Kidney glomerular epithelial cell (primary cell): ENCODE data around the gene BIRC3.
"Not testable (repeated sequence)": the region's sequence is repeated elsewhere in the genome, so short reads cannot be mapped to it uniquely, and the experiment has no call there.

Experiments used
- DNase-seq: peaks from one replicate; lab custom pipeline; 2025; lab: John Stamatoyannopoulos, UW

Gene BIRC3

GRCh38 chr11:102295045-102295444 is 22.2 kb upstream of the BIRC3 start:
- DNase-seq, result no peak

- DNase-seq, result not testable (repeated sequence)
Measured at GRCh38 chr11:102296757-102297156, 20.5 kb upstream of the BIRC3 start.

GRCh38 chr11:102300837-102301236 is 16.4 kb upstream of the BIRC3 start:
- DNase-seq, result not testable (repeated sequence)

DNA sequence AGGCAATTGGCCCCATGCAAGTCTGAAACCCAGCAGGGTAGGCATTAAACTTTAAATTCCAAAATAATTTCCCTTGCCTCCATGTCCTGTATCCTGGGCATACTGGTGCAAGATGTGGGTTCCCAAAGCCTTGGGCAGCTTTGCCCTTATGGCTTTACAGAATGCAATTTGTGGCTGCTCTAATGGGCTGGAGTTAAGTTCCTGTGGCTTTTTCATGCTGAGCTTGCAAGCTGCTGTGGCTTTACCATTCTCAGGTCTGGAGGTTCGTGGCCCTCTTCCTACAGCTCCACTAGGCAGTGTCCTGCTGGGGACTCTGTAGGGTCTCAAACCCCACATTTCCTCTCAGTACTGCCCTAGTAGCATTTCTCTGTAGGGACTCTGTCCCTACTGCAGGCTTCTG is 15.0 kb upstream of the BIRC3 start:
- no peak for DNase-seq

DNA sequence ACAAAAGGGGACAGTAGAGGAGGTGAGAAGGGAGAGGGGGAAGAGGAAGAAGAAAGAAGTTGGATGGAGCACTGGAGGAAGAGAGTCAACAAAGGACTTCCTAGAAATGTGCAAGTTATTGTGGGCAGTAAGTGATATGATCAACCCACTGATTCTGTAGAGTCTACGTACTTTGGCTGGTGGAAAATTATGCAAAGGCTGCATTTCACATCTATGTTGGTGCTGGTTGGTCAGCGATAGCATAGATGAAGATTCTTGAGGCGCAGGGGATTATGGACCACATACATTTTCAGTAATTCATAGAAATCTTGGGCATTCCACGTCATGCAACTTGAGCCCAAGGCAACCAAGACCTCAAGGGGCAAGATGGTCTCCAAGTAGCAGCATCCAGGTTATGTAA is 12.6 kb upstream of the BIRC3 start:
- no peak for DNase-seq

DNA sequence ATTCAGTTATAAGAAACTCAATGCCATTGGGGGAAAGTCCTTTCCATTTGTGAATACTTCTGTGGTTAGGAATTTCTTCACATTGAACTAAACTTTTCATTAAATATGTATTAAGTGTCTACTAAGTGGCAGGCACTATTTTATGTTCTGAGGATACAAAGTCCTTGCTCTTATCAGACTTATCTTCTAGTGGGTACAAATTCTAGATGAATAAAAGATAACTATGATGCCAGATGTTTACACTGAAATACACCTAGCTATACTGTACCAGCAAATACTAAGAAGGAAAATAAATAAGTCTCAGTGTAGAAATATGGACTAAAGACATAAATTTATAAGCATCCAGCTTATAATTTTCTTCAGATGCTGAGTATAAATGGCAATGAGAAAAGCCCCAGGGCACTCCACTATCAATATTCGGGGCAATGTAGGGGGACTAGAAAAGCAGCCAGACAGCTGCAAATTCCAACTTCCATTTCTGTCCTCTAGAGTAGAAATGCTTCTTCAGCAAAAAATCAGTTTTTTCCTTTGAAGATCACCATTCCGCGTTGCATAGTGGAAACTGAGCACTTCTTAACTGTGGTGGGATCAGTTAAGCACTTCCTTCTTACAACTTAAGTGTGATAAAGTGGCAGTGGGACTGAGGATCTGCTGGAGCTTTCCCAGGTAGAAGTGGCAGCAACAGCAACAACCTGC is 11.8 kb upstream of the BIRC3 start:
- DNase-seq, result no peak

DNA sequence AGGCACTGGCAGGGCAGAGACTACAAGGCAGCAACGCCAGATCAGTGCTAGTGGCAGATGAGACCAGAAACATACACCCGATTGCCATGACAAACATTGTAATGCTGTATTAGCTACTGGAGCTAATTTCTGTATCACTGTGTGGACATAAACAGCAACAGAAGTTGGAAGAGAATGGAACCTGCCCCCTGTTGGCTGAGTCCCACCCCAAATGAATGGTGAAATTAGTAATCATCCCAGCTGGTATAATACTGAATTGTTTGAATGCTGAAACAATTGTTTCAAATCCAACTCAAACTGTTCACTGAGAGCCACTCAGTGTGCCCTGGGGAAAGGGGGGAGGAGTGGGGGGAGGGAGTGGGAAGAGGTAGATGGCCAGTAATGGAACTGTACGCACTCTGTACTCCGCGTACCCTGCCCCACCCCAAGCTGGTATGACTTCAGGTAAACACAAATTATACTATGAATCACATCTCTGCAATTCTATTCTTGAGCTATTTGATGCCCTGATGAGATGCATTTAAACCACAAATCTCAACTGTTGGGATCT is 11.2 kb upstream of the BIRC3 start:
- peak; percentile 28 for DNase-seq

- DNase-seq, result no peak
Measured at GRCh38 chr11:102306817-102307726, 10.2 kb upstream of the BIRC3 start.

DNA sequence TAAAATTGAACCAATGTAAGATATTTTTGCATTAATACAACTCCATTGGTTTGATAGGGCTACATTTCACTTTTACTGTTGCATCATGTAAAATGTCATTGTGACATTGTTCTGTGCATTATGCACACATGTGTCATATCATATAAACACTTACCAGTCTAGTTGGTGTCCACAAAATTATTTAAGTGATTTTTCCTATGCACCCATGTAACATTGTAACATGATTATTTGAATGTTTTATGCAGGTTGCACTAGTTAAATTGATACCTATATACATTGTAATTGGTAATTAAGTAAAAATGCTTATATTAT is 9.6 kb upstream of the BIRC3 start:
- no peak for DNase-seq

- DNase-seq, result no peak
Measured at GRCh38 chr11:102309621-102310541, 7.4 kb upstream of the BIRC3 start.

GRCh38 chr11:102312667-102313066 is 4.6 kb upstream of the BIRC3 start:
- no peak for DNase-seq

- no peak for DNase-seq
Measured at GRCh38 chr11:102313238-102313940, 3.9 kb upstream of the BIRC3 start.

- DNase-seq, result no peak
Measured at GRCh38 chr11:102314784-102315183, 2.5 kb upstream of the BIRC3 start.

DNA sequence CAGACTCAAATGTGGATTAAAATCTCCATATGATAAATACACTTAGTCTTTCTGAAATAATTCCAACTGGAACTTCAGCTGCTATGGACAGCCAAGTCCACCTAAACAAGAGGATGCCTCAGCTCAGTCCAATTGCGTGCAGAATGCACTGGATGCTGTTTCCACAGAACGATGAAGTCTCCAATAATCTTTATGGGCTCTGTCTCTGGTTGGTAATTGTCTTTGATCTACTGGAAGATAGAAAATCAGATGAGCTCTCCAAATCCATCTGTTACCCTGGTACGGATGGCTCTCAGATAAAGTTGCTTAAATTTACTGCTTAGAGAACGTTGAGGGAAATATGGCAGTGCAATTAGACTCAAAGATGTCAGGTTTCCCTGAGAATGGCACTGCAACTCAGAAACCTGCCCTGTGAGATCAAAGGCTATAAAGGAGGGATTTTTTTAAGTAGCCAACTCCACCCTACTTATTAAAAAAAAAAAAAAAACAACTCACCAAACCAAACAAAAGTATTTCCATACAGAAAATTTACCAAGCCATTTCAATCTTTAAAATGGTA is 859 bp upstream of the BIRC3 start:
- no peak for DNase-seq

GRCh38 chr11:102317768-102318103 is 452 bp downstream of the BIRC3 start:
- DNase-seq, result no peak

DNA sequence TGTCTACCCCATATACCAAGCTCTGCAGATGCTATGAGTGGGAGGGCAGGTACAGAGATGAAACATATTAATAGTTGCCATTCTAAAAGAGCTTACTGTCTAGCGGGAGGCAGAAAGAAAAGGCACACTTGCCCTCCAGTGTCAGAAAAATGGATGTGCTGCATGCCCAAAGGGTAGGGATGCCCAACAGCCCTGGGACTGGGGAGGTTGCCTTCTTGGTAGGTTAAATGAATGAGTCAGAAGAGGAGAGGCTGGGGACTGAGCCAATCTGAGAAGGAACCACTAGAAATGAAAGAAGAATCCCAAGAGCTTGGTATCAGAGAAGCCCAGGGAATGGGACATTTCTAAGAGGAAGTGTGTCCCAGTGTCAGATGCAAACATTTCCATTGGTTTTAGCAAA is 1.2 kb downstream of the BIRC3 start:
- peak; percentile 22 for DNase-seq

DNA sequence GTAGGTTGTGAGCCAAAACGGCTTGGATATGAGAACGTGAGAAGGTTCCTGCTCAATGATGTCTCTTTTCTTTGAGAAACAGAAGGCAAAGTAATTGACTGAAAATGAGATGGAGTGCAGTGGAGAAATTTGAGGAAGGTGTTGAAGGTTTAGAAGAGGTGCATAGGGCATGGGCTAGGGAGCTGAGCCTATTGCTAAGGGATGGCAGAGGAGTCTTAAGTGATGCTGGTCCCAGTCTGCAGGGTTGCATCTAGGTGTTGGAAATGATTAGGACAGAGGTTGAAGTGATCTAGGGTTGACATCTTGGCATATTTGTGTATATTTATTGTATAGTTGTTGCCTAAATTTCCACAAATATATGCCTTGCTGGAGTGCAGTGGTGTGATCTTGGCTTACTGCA is 2.3 kb downstream of the BIRC3 start:
- no peak for DNase-seq

GRCh38 chr11:102320188-102320587 is 2.9 kb downstream of the BIRC3 start:
- no peak for DNase-seq

- no peak for DNase-seq
Measured at GRCh38 chr11:102320679-102321078, 3.4 kb downstream of the BIRC3 start.

- DNase-seq, result no peak
Measured at GRCh38 chr11:102322560-102322959, 5.3 kb downstream of the BIRC3 start.

GRCh38 chr11:102323542-102324251 is 6.4 kb downstream of the BIRC3 start:
- DNase-seq, result peak; percentile 56
